K562 (cell line): Measurements from ENCODE around the gene NRCAM. TPM values are rescaled to one million over a fixed set of nuclear protein-coding genes. Genes with fewer than 3 reads are reported as not detected.

Experiments
- ARNT ChIP-seq, 2 experiments: fragments of 450-650 bp; IDR thresholded peaks; 2 replicates each; pipeline ENCODE4 v1.6.1; 2016; ENCODE audit warnings: mild to moderate bottlenecking in 1 of 2
- MAFK ChIP-seq: IDR thresholded peaks from 2 replicates; pipeline ENCODE4 v1.6.1; 2011; ENCODE audit warnings: low read length, improper control_type of control experiment
- RBM14 ChIP-seq: fragments of 200-400 bp; formaldehyde crosslinking; IDR thresholded peaks from 2 replicates; pipeline ENCODE4 v1.6.1; 2018; ENCODE audit warnings: low read depth, mild to moderate bottlenecking, low read length, moderate library complexity, borderline replicate concordance; ENCODE audit not compliant: insufficient read depth
- TAF7 ChIP-seq: fragments of 450-650 bp; IDR thresholded peaks from 2 replicates; pipeline ENCODE4 v1.6.1; 2016; ENCODE audit warnings: missing genetic modification characterization, missing compliant biosample characterization
- polyA plus RNA-seq, 8 experiments: library from polyadenylated mRNA; depleted of rRNA in 4 of 8; stranded (reverse) in 5 of 8; unstranded in 3 of 8; fragments of >200 nt; fragmentation: Nextera tagmentation in 2 of 8; fragmentation: Illumina TruSeq in 1 of 8; extraction: Ambion mirVana in 2 of 8; extraction: Trizol in 1 of 8; gene quantifications; 2 replicates each; pipeline versions ENCODE4 v1.2.1 to v1.2.3, GENCODE V29; 2011 to 2014; ENCODE audit warnings: inconsistent platforms in 1 of 8, missing spikeins in 1 of 8
- total RNA-seq, 7 experiments: library from RNA; depleted of rRNA in 6 of 7; stranded (reverse); fragments of >200 nt in 6 of 7; fragmentation: Illumina TruSeq in 2 of 7; extraction: Trizol in 2 of 7; gene quantifications; 2 replicates each; pipeline versions ENCODE4 v1.2.1 to v1.2.3, GENCODE V29; 2011 to 2021; ENCODE audit warnings: low replicate concordance in 1 of 7
- TF ChIP-seq, protein P1 (sequence below): sonication (generic); formaldehyde crosslinking; IDR thresholded peaks from 2 replicates; pipeline ENCODE4 v1.8.0; 2022; ENCODE audit warnings: mild to moderate bottlenecking, missing genetic modification reagents

The NRCAM gene
- total and polyA plus RNA-seq, 9 of the 15 experiments (the other 6 are each of a cell fraction or from before 2014, with no cell fraction given) = 0.03 to 0.54 (median 0.12) TPM; not detected in 1

DNA sequence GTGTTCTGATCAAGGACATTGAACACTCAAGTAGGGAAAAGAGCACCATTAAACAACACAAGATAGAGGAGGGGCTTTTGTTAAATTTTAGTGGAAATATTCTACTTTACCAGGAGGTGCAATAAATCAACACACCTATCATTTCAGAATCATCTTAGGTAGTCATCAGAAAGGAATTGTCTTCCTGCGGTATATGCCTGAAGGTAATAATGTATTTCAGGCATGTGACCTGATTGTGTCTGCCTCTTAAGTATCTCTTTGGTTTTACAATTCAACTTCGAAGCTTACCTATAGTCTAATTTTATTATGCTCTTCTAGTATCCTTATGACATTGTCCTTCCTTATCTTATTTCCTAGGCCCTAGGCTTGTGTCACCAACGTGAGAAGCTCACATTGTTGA, 267.5 kb downstream of the NRCAM start (continued):
- TF ChIP-seq, protein P1, sequence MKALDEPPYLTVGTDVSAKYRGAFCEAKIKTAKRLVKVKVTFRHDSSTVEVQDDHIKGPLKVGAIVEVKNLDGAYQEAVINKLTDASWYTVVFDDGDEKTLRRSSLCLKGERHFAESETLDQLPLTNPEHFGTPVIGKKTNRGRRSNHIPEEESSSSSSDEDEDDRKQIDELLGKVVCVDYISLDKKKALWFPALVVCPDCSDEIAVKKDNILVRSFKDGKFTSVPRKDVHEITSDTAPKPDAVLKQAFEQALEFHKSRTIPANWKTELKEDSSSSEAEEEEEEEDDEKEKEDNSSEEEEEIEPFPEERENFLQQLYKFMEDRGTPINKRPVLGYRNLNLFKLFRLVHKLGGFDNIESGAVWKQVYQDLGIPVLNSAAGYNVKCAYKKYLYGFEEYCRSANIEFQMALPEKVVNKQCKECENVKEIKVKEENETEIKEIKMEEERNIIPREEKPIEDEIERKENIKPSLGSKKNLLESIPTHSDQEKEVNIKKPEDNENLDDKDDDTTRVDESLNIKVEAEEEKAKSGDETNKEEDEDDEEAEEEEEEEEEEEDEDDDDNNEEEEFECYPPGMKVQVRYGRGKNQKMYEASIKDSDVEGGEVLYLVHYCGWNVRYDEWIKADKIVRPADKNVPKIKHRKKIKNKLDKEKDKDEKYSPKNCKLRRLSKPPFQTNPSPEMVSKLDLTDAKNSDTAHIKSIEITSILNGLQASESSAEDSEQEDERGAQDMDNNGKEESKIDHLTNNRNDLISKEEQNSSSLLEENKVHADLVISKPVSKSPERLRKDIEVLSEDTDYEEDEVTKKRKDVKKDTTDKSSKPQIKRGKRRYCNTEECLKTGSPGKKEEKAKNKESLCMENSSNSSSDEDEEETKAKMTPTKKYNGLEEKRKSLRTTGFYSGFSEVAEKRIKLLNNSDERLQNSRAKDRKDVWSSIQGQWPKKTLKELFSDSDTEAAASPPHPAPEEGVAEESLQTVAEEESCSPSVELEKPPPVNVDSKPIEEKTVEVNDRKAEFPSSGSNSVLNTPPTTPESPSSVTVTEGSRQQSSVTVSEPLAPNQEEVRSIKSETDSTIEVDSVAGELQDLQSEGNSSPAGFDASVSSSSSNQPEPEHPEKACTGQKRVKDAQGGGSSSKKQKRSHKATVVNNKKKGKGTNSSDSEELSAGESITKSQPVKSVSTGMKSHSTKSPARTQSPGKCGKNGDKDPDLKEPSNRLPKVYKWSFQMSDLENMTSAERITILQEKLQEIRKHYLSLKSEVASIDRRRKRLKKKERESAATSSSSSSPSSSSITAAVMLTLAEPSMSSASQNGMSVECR (CRISPR knock-in tag) = no peak
- TF ChIP-seq MAFK (no peak), ARNT (IDR thresholded peaks at IDR 0.05) (no peak), TAF7 (no peak), RBM14 (no peak)
